Body of pancreas (tissue), 4 donors: ENCODE data around the gene ANKRD6. TPM values are rescaled to one million over a fixed set of nuclear protein-coding genes. Genes with fewer than 3 reads are reported as not detected.

Experiments
- ATAC-seq: fragments of 150-250 bp; one replicate; pipeline ENCODE4 v1.9.1; 2016
- DNase-seq, 4 donors: peaks; one replicate each; pipeline ENCODE4 v3.0.0-alpha.2; 2019
- H3K27ac ChIP-seq, 4 donors: fragments of 200-600 bp; sonication (generic); 1 replicate in 3 of 4; 2 replicates in 1 of 4; pipeline versions ENCODE4 v1.5.1 to v1.6.1; 2016 to 2019; ENCODE audit warnings: mild to moderate bottlenecking in 1 of 4, mixed read lengths in 1 of 4, moderate library complexity in 1 of 4
- H3K27me3 ChIP-seq, 2 donors: fragments of 200-600 bp; sonication (generic); one replicate each; pipeline ENCODE4 v1.6.0; 2016; ENCODE audit warnings: mild to moderate bottlenecking in 1 of 2
- H3K36me3 ChIP-seq, 2 donors: fragments of 200-600 bp; sonication (generic); replicated peaks in 1 of 2; 2 replicates each; pipeline ENCODE4 v1.5.1; 2016; ENCODE audit warnings: low read depth in 2 of 2; ENCODE audit not compliant: insufficient read depth in 1 of 2
- H3K4me1 ChIP-seq: fragments of 200-600 bp; sonication (generic); one replicate; pipeline ENCODE4 v1.6.0; 2016
- H3K4me3 ChIP-seq, 2 donors: fragments of 200-600 bp; sonication (generic); 1 replicate in 1 of 2; 2 replicates in 1 of 2; pipeline ENCODE4 v1.5.1; 2016 to 2019
- H3K9me3 ChIP-seq, 3 donors: fragments of 200-600 bp; sonication (generic); 1 replicate in 2 of 3; 2 replicates in 1 of 3; pipeline ENCODE4 v1.5.1; 2016
- POLR2A ChIP-seq, 3 donors: fragments of 450-650 bp; IDR thresholded peaks; one replicate each; pipeline ENCODE4 v1.6.1; 2016; ENCODE audit warnings: antibody characterized with exemption in 3 of 3, mild to moderate bottlenecking in 2 of 3
- WGBS, 2 donors: methylation state at CpG; one replicate each; pipeline ENCODE4 v1.1.5; 2017; 5-methylcytosine and 5-hydroxymethylcytosine counted together
- intact Hi-C: fragments of 100-400 bp; cut with DNase I; formaldehyde crosslinking; loops from one replicate; pipeline ENCODE4 v1.15.1; 2023
- total RNA-seq, 2 donors: library from RNA; depleted of rRNA; stranded (reverse); fragments of >200 nt; gene quantifications; one replicate each; pipeline ENCODE4 v1.1.0, GENCODE V29; 2016
- TF ChIP-seq, protein P1 (sequence below), 7 experiments: fragments of 450-650 bp in 4 of 7; fragments of 200-600 bp in 3 of 7; sonication (generic) in 3 of 7; IDR thresholded peaks; one replicate each; pipeline ENCODE4 v1.5.1; 2016 to 2019; ENCODE audit warnings: antibody characterized with exemption in 7 of 7

The ANKRD6 gene
- total RNA-seq, 2 donors from 2014 or later = 16.9 to 21.4 TPM

DNA sequence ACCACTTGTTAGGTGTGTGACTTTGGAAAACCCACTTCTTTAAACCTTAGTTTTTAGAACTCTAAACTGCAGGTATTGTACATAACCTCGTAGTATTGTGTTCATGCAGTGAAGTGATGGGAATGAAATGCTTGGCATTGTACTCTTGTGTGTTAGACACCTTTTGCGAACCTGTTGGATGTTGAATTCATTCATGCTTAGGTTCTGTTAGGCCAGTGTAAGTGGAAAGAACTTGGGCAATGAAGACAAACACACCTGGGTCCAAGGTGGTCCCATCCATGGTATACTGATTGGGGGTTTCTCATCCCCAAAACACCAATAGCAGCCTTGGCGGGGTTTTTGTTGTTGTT, 1.2 kb downstream of the ANKRD6 start:
- Histone ChIP-seq H3K27me3 (no peaks in the 10 kb centered on the region), H3K36me3 (no peaks in the 10 kb centered on the region), H3K4me1 (peaks cover 30% of the 10 kb centered on the region), H3K9me3 (no peaks in the 10 kb centered on the region), H3K27ac (peak overlapping the region in 2 of 4 donors; percentile 38 to 54), H3K4me3 (peak overlapping the region in 1 of 2 donors; percentile 75)
- no peak for ATAC-seq
- intact Hi-C loops = no loop called here
- no peak for DNase-seq
- 66 to 70% methylated on average over 3 of the region's 3 CpGs for WGBS, 2 donors
- TF ChIP-seq, protein P1, sequence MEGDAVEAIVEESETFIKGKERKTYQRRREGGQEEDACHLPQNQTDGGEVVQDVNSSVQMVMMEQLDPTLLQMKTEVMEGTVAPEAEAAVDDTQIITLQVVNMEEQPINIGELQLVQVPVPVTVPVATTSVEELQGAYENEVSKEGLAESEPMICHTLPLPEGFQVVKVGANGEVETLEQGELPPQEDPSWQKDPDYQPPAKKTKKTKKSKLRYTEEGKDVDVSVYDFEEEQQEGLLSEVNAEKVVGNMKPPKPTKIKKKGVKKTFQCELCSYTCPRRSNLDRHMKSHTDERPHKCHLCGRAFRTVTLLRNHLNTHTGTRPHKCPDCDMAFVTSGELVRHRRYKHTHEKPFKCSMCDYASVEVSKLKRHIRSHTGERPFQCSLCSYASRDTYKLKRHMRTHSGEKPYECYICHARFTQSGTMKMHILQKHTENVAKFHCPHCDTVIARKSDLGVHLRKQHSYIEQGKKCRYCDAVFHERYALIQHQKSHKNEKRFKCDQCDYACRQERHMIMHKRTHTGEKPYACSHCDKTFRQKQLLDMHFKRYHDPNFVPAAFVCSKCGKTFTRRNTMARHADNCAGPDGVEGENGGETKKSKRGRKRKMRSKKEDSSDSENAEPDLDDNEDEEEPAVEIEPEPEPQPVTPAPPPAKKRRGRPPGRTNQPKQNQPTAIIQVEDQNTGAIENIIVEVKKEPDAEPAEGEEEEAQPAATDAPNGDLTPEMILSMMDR (IDR thresholded peaks at IDR 0.05) = no peak
- no peak for TF ChIP-seq POLR2A (IDR thresholded peaks at IDR 0.05)

DNA sequence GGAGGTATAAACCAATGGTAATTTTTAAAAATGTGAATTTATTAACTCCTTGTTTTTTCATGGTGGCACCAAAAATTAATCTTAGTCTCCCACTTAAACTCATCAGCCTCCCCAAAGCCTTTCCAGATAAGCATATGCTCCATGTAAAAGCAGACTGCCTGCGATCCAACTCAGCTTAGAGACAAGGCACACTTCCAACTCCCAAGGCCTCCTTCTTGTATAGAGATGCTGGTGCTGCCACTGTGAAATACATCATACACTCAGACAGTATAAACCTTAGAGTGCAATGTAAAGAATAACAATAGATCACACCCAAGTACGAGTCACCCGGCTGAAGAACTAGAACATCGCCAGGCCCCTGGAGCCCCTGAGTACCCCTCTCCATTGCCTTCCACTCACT, 2.0 kb downstream of the ANKRD6 start:
- ATAC-seq (no peak), DNase-seq (no peak)
- Histone ChIP-seq H3K4me3 (no peak overlapping the region), H3K27me3 (no peaks in the 10 kb centered on the region), H3K27ac (no peak overlapping the region), H3K4me1 (peaks cover 30% of the 10 kb centered on the region), H3K9me3 (no peaks in the 10 kb centered on the region), H3K36me3 (no peaks in the 10 kb centered on the region)
- 86 to 94% methylated on average over 4 of the region's 4 CpGs for WGBS, 2 donors
- intact Hi-C loops = loop anchor here (5.0 kb wide), 1 partner anchor 177 kb away; no protein-coding TSS in a partner anchor
- no peak for TF ChIP-seq POLR2A (IDR thresholded peaks at IDR 0.05)
- TF ChIP-seq, protein P1 (IDR thresholded peaks at IDR 0.05) = no peak

DNA sequence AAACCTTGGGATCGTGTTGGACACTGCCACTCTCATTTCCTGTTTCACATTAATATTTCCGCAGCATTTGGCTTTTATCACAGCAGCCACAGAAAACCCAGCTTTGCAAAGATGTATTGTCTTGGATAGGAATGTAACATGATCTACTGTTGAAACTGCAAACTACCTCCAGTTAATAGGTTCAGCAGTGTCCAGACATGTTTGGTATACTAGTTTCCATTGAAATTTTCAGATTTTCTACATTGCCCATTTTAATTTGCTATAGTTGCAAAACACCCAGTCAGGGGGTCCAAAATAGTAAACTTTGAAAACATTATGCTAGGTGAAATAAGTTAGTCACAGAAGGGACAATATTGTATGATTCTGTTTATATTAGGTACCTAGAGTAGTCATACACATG, 3.3 kb downstream of the ANKRD6 start:
- intact Hi-C loops = loop anchor here (5.0 kb wide), 1 partner anchor 176 kb away; no protein-coding TSS in a partner anchor
- ATAC-seq (no peak), DNase-seq (no peak)
- peaks cover 22% of the 10 kb centered on the region for H3K4me1 ChIP-seq
- no peaks in the 10 kb centered on the region for H3K27me3 ChIP-seq
- 36 to 54% methylated on average over 2 of the region's 2 CpGs for WGBS, 2 donors
- TF ChIP-seq, protein P1 (IDR thresholded peaks at IDR 0.05) = no peak
- no peak for TF ChIP-seq POLR2A (IDR thresholded peaks at IDR 0.05)
- H3K27ac ChIP-seq = peak overlapping the region in 1 of 4 donors; percentile 40
- H3K4me3 ChIP-seq = no peak overlapping the region
- no peaks in the 10 kb centered on the region for H3K9me3 ChIP-seq
- H3K36me3 ChIP-seq = no peaks in the 10 kb centered on the region

- ATAC-seq = no peak
- intact Hi-C loops = loop anchor here (5.0 kb wide), 1 partner anchor 174 kb away; no protein-coding TSS in a partner anchor
Measured at GRCh38 chr6:89438248-89438647, 5.3 kb downstream of the ANKRD6 start.

More at GRCh38 chr6:89438248-89438647, 5.3 kb downstream of the ANKRD6 start:
- DNase-seq = no peak
- 93 to 94% methylated on average over 1 of the region's 1 CpG for WGBS, 2 donors
- Histone ChIP-seq H3K9me3 (no peaks in the 10 kb centered on the region), H3K27me3 (no peaks in the 10 kb centered on the region), H3K4me3 (no peak overlapping the region), H3K4me1 (peaks cover 17% of the 10 kb centered on the region), H3K27ac (no peak overlapping the region), H3K36me3 (no peaks in the 10 kb centered on the region)
- TF ChIP-seq POLR2A (IDR thresholded peaks at IDR 0.05) = no peak
- TF ChIP-seq, protein P1 (IDR thresholded peaks at IDR 0.05) = no peak
